OCI-LY7 (cell line): Measurements from ENCODE around the gene ADCY3.

Experiments
- EZH2phosphoT487 ChIP-seq: fragments of 200-600 bp; sonication (generic); IDR thresholded peaks from 2 replicates; pipeline ENCODE4 v1.6.1; 2018; ENCODE audit warnings: low read depth, borderline replicate concordance, mild to moderate bottlenecking, mixed run types, antibody characterized with exemption, low read length, moderate library complexity, mixed read lengths
- TF ChIP-seq, protein P1 (sequence below): fragments of 200-600 bp; sonication (generic); conservative IDR thresholded peaks from 2 replicates; pipeline ENCODE4 v1.5.1; 2014; ENCODE audit warnings: mild to moderate bottlenecking, antibody characterized with exemption, low read length, moderate library complexity, mixed read lengths

DNA sequence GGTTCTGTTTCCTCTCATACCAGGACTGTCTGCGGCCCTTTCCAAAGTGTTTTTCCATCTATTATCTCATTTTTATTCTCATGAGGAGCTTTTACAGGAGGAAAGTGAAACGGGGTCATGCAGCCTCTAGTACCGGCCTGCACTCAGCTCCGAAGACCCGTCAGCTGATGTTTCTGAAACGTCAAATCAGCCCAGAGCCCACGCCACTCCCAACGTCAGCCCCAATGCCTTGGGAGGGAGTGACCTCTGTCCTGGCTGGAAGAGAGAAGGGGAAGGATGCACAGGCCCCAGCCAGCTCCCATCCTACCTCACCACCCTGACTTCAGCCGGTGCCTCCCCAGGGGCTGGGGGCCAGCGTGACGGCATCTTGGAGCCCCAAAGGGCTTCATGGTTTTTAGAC, 58.5 kb downstream of the ADCY3 start:
- TF ChIP-seq, protein P1, sequence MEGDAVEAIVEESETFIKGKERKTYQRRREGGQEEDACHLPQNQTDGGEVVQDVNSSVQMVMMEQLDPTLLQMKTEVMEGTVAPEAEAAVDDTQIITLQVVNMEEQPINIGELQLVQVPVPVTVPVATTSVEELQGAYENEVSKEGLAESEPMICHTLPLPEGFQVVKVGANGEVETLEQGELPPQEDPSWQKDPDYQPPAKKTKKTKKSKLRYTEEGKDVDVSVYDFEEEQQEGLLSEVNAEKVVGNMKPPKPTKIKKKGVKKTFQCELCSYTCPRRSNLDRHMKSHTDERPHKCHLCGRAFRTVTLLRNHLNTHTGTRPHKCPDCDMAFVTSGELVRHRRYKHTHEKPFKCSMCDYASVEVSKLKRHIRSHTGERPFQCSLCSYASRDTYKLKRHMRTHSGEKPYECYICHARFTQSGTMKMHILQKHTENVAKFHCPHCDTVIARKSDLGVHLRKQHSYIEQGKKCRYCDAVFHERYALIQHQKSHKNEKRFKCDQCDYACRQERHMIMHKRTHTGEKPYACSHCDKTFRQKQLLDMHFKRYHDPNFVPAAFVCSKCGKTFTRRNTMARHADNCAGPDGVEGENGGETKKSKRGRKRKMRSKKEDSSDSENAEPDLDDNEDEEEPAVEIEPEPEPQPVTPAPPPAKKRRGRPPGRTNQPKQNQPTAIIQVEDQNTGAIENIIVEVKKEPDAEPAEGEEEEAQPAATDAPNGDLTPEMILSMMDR: no peak
- no peak for TF ChIP-seq EZH2phosphoT487
